ENCODE data around the gene KCNMA1.

DNA sequence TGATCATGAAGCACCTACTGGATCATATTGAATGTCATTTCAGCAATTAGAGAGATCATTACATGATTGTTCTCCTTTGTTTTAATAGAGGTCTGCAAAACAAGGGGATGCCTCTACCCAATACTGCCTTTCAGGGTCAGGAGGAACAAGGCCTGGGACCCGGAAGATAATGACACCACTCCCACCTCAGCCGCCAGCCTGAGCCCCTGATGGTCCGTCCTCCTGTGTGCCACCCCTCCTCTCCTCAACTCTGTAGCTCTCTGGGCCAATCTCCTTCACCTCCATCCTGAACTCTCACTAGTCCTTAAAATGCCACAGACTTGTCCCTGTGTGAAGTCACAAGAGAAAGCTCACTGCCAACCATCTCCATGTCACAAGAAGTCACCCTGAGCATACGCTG is 38.0 kb downstream of the KCNMA1 start:
- TF ChIP-seq, protein P1, sequence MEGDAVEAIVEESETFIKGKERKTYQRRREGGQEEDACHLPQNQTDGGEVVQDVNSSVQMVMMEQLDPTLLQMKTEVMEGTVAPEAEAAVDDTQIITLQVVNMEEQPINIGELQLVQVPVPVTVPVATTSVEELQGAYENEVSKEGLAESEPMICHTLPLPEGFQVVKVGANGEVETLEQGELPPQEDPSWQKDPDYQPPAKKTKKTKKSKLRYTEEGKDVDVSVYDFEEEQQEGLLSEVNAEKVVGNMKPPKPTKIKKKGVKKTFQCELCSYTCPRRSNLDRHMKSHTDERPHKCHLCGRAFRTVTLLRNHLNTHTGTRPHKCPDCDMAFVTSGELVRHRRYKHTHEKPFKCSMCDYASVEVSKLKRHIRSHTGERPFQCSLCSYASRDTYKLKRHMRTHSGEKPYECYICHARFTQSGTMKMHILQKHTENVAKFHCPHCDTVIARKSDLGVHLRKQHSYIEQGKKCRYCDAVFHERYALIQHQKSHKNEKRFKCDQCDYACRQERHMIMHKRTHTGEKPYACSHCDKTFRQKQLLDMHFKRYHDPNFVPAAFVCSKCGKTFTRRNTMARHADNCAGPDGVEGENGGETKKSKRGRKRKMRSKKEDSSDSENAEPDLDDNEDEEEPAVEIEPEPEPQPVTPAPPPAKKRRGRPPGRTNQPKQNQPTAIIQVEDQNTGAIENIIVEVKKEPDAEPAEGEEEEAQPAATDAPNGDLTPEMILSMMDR (conservative IDR thresholded peaks at IDR 0.05), result no peak
- no peak for TF ChIP-seq EZH2 (IDR thresholded peaks at IDR 0.05; ENCODE audit: low read depth)

All from PC-9 (cell line).